WTC11 (cell line): ENCODE results near the gene BPGM. TPM values are rescaled to one million over a fixed set of nuclear protein-coding genes. Genes with fewer than 3 reads are reported as not detected.
A peak's percentile ranks its signal among the peaks of the same experiment; 100 is the strongest.

ENCODE experiments used
- ATAC-seq: fragments of 200-7000 bp; cut with Tn5 transposase; 2 replicates; pipeline ENCODE4 v1.10.0; 2021; ENCODE audit warnings: mild to moderate bottlenecking, moderate library complexity
- CTCF ChIA-PET: fragments of 300-600 bp; sonication (Branson Sonifier 250); formaldehyde crosslinking; loops from one replicate; lab custom pipeline; 2021; ENCODE audit warnings: antibody characterized with exemption; lab: Charles Lee
- POLR2A ChIA-PET: fragments of 350-600 bp; sonication (Branson Sonifier 250); formaldehyde crosslinking; loops from one replicate; lab custom pipeline; 2021; ENCODE audit warnings: antibody characterized with exemption; lab: Charles Lee
- DNase-seq: peaks from one replicate; pipeline ENCODE4 v3.0.0; 2021; ENCODE audit warnings: low spot score
- H3K27ac Mint-ChIP-seq: 2 replicates; pipeline ENCODE4 v1.8.0; 2021; ENCODE audit warnings: mixed read lengths
- H3K27me3 Mint-ChIP-seq: 2 replicates; pipeline ENCODE4 v1.8.0; 2021; ENCODE audit warnings: low read depth, mild to moderate bottlenecking, moderate library complexity, mixed read lengths
- H3K36me3 Mint-ChIP-seq: 2 replicates; pipeline ENCODE4 v1.8.0; 2021; ENCODE audit warnings: mixed read lengths
- H3K4me1 Mint-ChIP-seq: 2 replicates; pipeline ENCODE4 v1.8.0; 2022; ENCODE audit warnings: mixed read lengths
- H3K4me3 Mint-ChIP-seq: 2 replicates; pipeline ENCODE4 v1.8.0; 2021; ENCODE audit warnings: mild to moderate bottlenecking, moderate library complexity, mixed read lengths
- H3K9me3 Mint-ChIP-seq: 2 replicates; pipeline ENCODE4 v1.8.0; 2021; ENCODE audit warnings: mixed read lengths
- ELF4 ChIP-seq: sonication (generic); formaldehyde crosslinking; IDR thresholded peaks from 2 replicates; pipeline ENCODE4 v1.8.1; 2022; ENCODE audit warnings: low read depth, mild to moderate bottlenecking, moderate library complexity, missing genetic modification reagents
- ETV6 ChIP-seq: sonication (generic); formaldehyde crosslinking; IDR thresholded peaks from 2 replicates; pipeline ENCODE4 v1.8.1; 2022; ENCODE audit warnings: mild to moderate bottlenecking, missing genetic modification reagents
- GTF2I ChIP-seq: fragments of 250-450 bp; sonication (Bioruptor Pico); conservative IDR thresholded peaks from 2 replicates; pipeline ENCODE4 v1.4.0; 2021; ENCODE audit warnings: mild to moderate bottlenecking
- IRF2 ChIP-seq: sonication (generic); formaldehyde crosslinking; IDR thresholded peaks from 2 replicates; pipeline ENCODE4 v1.8.0; 2022; ENCODE audit warnings: low read depth, missing genetic modification reagents, borderline replicate concordance
- JAZF1 ChIP-seq: fragments of 250-450 bp; sonication (Bioruptor Pico); IDR thresholded peaks from 2 replicates; pipeline ENCODE4 v1.9.0; 2021; ENCODE audit warnings: moderate library complexity, mild to moderate bottlenecking, inconsistent platforms
- KAT7 ChIP-seq: sonication (generic); formaldehyde crosslinking; IDR thresholded peaks from 2 replicates; pipeline ENCODE4 v1.8.1; 2023; ENCODE audit warnings: missing genetic modification reagents, mild to moderate bottlenecking, borderline replicate concordance
- MYBL2 ChIP-seq: sonication (generic); formaldehyde crosslinking; IDR thresholded peaks from 2 replicates; pipeline ENCODE4 v1.8.1; 2023; ENCODE audit warnings: mild to moderate bottlenecking, moderate library complexity, missing genetic modification reagents
- NFE2L1 ChIP-seq: sonication (generic); formaldehyde crosslinking; IDR thresholded peaks from 2 replicates; pipeline ENCODE4 v1.8.1; 2023; ENCODE audit warnings: missing genetic modification reagents
- NFYB ChIP-seq: sonication (generic); formaldehyde crosslinking; conservative IDR thresholded peaks from 2 replicates; pipeline ENCODE4 v1.8.0; 2022; ENCODE audit warnings: low read depth, missing genetic modification reagents
- NR3C1 ChIP-seq: sonication (generic); formaldehyde crosslinking; conservative IDR thresholded peaks from 2 replicates; pipeline ENCODE4 v1.8.1; 2023; ENCODE audit warnings: low read depth, mild to moderate bottlenecking, missing genetic modification reagents
- PRRX2 ChIP-seq: fragments of 250-450 bp; sonication (Bioruptor Pico); IDR thresholded peaks from 2 replicates; pipeline ENCODE4 v1.8.0; 2021; ENCODE audit warnings: mild to moderate bottlenecking
- SMAD3 ChIP-seq: sonication (generic); formaldehyde crosslinking; IDR thresholded peaks from 2 replicates; pipeline ENCODE4 v1.8.0; 2022; ENCODE audit warnings: missing genetic modification reagents, mild to moderate bottlenecking, borderline replicate concordance
- TEAD1 ChIP-seq: sonication (generic); formaldehyde crosslinking; IDR thresholded peaks from 2 replicates; pipeline ENCODE4 v1.8.0; 2022; ENCODE audit warnings: mild to moderate bottlenecking, missing genetic modification reagents
- ZNF232 ChIP-seq: sonication (generic); formaldehyde crosslinking; IDR thresholded peaks from 2 replicates; pipeline ENCODE4 v1.8.0; 2022; ENCODE audit warnings: mild to moderate bottlenecking, missing genetic modification reagents
- total RNA-seq: library from RNA; stranded (reverse); gene quantifications from 3 replicates; pipeline ENCODE4 v1.2.3, GENCODE V29; 2021
- TF ChIP-seq, protein P1 (sequence below): sonication (generic); formaldehyde crosslinking; IDR thresholded peaks from 2 replicates; pipeline ENCODE4 v1.8.0; 2022; ENCODE audit warnings: mild to moderate bottlenecking, missing genetic modification reagents
- TF ChIP-seq, protein P2 (sequence below): fragments of 250-450 bp; sonication (Bioruptor Pico); IDR thresholded peaks from 2 replicates; pipeline ENCODE4 v1.8.0; 2021; ENCODE audit warnings: mild to moderate bottlenecking
- TF ChIP-seq, protein P3 (sequence below): sonication (generic); formaldehyde crosslinking; conservative IDR thresholded peaks from 2 replicates; pipeline ENCODE4 v1.8.1; 2023; ENCODE audit warnings: mild to moderate bottlenecking, low read depth, missing genetic modification reagents, moderate library complexity
- TF ChIP-seq, protein P4 (sequence below): sonication (generic); formaldehyde crosslinking; IDR thresholded peaks from 2 replicates; pipeline ENCODE4 v1.8.1; 2023; ENCODE audit warnings: mild to moderate bottlenecking, missing genetic modification reagents
- TF ChIP-seq, protein P5 (sequence below): fragments of 250-450 bp; sonication (Bioruptor Pico); IDR thresholded peaks from 2 replicates; pipeline ENCODE4 v1.9.0; 2021; ENCODE audit warnings: moderate library complexity, mild to moderate bottlenecking, inconsistent platforms, borderline replicate concordance
- TF ChIP-seq, protein P6 (sequence below): fragments of 250-450 bp; sonication (Bioruptor Pico); IDR thresholded peaks from 2 replicates; pipeline ENCODE4 v2.1.2; 2022; ENCODE audit warnings: mild to moderate bottlenecking, moderate library complexity
- TF ChIP-seq, protein P7 (sequence below): sonication (generic); formaldehyde crosslinking; IDR thresholded peaks from 2 replicates; pipeline ENCODE4 v1.8.1; 2022; ENCODE audit warnings: mild to moderate bottlenecking, missing genetic modification reagents, moderate library complexity, borderline replicate concordance

Gene BPGM
- total RNA-seq, 1 experiment from 2014 or later = 14.6 TPM

DNA sequence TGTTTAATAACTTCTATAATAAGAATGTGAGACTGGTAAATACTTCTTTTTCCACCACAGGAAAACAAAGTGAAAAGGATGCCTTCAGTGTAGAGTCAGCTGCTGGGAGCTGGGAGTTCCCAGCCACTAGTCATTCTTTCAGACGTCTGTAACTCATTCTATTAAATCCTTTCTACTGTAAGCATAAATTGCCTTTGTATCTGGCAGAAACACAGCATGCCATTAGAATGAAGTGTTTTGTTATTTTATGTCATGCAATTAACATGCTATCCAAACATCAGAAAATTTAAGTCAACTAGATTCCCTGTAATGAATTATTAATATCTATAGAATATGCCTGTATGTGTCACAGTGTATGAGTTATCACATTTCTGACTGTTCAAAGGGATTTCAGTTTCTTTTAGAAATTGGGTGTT lies 14.3 kb downstream of the BPGM start:
- Mint-ChIP-seq H3K4me3 (no peak overlapping the region), H3K4me1 (peaks cover 14% of the 10 kb centered on the region), H3K9me3 (peaks cover 4% of the 10 kb centered on the region; the same call in 1 of the 2 replicates), H3K27ac (no peak overlapping the region), H3K27me3 (no peaks in the 10 kb centered on the region), H3K36me3 (peaks cover 3% of the 10 kb centered on the region; the same call in 1 of the 2 replicates)
- TF ChIP-seq NFYB (CRISPR knock-in tag) (no peak), NFE2L1 (CRISPR knock-in tag) (no peak), SMAD3 (no peak), PRRX2 (CRISPR knock-in tag) (no peak), NR3C1 (CRISPR knock-in tag) (no peak), TEAD1 (CRISPR knock-in tag) (no peak), JAZF1 (CRISPR knock-in tag) (no peak), ZNF232 (CRISPR knock-in tag) (no peak), ELF4 (CRISPR knock-in tag) (no peak), IRF2 (no peak), GTF2I (CRISPR knock-in tag) (no peak)
- TF ChIP-seq, protein P1, sequence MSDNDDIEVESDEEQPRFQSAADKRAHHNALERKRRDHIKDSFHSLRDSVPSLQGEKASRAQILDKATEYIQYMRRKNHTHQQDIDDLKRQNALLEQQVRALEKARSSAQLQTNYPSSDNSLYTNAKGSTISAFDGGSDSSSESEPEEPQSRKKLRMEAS (CRISPR knock-in tag) = no peak
- TF ChIP-seq, protein P2, sequence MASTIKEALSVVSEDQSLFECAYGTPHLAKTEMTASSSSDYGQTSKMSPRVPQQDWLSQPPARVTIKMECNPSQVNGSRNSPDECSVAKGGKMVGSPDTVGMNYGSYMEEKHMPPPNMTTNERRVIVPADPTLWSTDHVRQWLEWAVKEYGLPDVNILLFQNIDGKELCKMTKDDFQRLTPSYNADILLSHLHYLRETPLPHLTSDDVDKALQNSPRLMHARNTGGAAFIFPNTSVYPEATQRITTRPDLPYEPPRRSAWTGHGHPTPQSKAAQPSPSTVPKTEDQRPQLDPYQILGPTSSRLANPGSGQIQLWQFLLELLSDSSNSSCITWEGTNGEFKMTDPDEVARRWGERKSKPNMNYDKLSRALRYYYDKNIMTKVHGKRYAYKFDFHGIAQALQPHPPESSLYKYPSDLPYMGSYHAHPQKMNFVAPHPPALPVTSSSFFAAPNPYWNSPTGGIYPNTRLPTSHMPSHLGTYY (CRISPR knock-in tag) = no peak
- TF ChIP-seq, protein P3, sequence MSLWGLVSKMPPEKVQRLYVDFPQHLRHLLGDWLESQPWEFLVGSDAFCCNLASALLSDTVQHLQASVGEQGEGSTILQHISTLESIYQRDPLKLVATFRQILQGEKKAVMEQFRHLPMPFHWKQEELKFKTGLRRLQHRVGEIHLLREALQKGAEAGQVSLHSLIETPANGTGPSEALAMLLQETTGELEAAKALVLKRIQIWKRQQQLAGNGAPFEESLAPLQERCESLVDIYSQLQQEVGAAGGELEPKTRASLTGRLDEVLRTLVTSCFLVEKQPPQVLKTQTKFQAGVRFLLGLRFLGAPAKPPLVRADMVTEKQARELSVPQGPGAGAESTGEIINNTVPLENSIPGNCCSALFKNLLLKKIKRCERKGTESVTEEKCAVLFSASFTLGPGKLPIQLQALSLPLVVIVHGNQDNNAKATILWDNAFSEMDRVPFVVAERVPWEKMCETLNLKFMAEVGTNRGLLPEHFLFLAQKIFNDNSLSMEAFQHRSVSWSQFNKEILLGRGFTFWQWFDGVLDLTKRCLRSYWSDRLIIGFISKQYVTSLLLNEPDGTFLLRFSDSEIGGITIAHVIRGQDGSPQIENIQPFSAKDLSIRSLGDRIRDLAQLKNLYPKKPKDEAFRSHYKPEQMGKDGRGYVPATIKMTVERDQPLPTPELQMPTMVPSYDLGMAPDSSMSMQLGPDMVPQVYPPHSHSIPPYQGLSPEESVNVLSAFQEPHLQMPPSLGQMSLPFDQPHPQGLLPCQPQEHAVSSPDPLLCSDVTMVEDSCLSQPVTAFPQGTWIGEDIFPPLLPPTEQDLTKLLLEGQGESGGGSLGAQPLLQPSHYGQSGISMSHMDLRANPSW (CRISPR knock-in tag) = no peak
- TF ChIP-seq, protein P4, sequence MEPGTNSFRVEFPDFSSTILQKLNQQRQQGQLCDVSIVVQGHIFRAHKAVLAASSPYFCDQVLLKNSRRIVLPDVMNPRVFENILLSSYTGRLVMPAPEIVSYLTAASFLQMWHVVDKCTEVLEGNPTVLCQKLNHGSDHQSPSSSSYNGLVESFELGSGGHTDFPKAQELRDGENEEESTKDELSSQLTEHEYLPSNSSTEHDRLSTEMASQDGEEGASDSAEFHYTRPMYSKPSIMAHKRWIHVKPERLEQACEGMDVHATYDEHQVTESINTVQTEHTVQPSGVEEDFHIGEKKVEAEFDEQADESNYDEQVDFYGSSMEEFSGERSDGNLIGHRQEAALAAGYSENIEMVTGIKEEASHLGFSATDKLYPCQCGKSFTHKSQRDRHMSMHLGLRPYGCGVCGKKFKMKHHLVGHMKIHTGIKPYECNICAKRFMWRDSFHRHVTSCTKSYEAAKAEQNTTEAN (CRISPR knock-in tag) = no peak
- TF ChIP-seq, protein P5, sequence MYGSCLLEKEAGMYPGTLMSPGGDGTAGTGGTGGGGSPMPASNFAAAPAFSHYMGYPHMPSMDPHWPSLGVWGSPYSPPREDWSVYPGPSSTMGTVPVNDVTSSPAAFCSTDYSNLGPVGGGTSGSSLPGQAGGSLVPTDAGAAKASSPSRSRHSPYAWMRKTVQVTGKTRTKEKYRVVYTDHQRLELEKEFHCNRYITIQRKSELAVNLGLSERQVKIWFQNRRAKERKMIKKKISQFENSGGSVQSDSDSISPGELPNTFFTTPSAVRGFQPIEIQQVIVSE = no peak
- TF ChIP-seq, protein P6, sequence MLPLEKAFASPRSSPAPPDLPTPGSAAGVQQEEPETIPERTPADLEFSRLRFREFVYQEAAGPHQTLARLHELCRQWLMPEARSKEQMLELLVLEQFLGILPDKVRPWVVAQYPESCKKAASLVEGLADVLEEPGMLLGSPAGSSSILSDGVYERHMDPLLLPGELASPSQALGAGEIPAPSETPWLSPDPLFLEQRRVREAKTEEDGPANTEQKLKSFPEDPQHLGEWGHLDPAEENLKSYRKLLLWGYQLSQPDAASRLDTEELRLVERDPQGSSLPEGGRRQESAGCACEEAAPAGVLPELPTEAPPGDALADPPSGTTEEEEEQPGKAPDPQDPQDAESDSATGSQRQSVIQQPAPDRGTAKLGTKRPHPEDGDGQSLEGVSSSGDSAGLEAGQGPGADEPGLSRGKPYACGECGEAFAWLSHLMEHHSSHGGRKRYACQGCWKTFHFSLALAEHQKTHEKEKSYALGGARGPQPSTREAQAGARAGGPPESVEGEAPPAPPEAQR (CRISPR knock-in tag) = no peak
- ATAC-seq (no peak), DNase-seq (no peak)
- ChIA-PET CTCF (no interaction called here), POLR2A (no interaction called here)

DNA sequence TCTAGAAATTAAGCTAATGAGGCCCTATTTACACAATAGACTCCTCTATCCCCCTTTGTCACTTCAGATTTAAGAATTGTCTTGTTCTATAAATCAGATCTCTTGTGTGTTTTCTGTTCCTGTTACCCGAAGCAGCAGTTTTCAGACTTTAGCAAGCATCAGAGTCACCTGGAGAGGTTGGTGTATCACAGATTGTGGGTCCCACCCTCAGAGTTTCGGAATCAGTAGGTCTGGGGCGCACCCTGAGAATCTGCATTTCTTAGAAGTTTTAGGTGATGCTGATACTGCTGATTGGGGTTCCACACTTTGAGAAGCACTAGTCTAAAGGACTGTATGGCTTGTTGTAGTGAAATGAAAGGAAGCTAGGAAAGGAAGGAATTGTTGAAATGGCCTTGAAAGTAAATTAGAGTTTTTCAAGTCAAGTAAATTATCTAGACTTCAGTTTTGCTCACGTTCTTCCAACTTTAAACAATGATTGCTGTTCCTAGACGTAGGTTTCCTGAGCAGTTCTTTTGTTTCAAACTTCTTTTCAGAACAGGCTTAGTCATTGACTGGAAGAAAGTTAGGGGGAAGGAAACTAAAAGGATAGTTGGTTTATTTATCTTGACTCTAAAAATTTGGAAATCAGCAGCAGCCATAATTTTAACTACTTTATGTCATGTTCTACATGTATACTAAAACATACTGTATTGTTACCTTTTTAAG lies 15.7 kb downstream of the BPGM start:
- peak overlapping the region; percentile 48; the same call in 1 of the 2 replicates for H3K27ac Mint-ChIP-seq
- H3K36me3 Mint-ChIP-seq = peaks cover 3% of the 10 kb centered on the region; the same call in 1 of the 2 replicates
- H3K9me3 Mint-ChIP-seq = no peaks in the 10 kb centered on the region
- no peak for DNase-seq
- CTCF ChIA-PET = no interaction called here
- POLR2A ChIA-PET = no interaction called here
- no peak for ATAC-seq
- H3K4me1 Mint-ChIP-seq = peaks cover 10% of the 10 kb centered on the region
- no peak overlapping the region for H3K4me3 Mint-ChIP-seq
- no peaks in the 10 kb centered on the region for H3K27me3 Mint-ChIP-seq
- TF ChIP-seq ETV6 (CRISPR knock-in tag) = no peak
- no peak for TF ChIP-seq MYBL2 (CRISPR knock-in tag)
- TF ChIP-seq PRRX2 (CRISPR knock-in tag) = no peak
- TF ChIP-seq, protein P7, sequence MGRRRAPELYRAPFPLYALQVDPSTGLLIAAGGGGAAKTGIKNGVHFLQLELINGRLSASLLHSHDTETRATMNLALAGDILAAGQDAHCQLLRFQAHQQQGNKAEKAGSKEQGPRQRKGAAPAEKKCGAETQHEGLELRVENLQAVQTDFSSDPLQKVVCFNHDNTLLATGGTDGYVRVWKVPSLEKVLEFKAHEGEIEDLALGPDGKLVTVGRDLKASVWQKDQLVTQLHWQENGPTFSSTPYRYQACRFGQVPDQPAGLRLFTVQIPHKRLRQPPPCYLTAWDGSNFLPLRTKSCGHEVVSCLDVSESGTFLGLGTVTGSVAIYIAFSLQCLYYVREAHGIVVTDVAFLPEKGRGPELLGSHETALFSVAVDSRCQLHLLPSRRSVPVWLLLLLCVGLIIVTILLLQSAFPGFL = no peak
- TF ChIP-seq KAT7 (CRISPR knock-in tag) = no peak
- TF ChIP-seq, protein P5 = no peak
